ENCODE data around the gene CENPE.

- TF ChIP-seq CTCF (IDR thresholded peaks at IDR 0.05) (peak; percentile 85), EZH2 (IDR thresholded peaks at IDR 0.05; ENCODE audit: borderline replicate concordance, insufficient read depth, low read depth, low read length, poor library complexity, severe bottlenecking) (no peak)
Observed at GRCh38 chr4:103099691-103100392, 98.3 kb downstream of the CENPE start, which contains the start of gene BDH2.

Measured in B cell (primary cell).